ENCODE data around the gene ITPR1. TPM values are rescaled to one million over a fixed set of nuclear protein-coding genes. Genes with fewer than 3 reads are reported as not detected.

The ITPR1 gene
- total and polyA plus RNA-seq, 2 of the 4 experiments (the other 2 are of a cell fraction), result 1.8 to 5.7 TPM

GRCh38 chr3:4548780-4549179 lies 55.6 kb downstream of the ITPR1 start:
- POLR2A ChIA-PET (ENCODE audit: unreplicated experiment), result no interaction called here
- DNase-seq (no peak), ATAC-seq (ENCODE audit: low read depth) (no peak)
- Histone ChIP-seq H2BK20ac (ENCODE audit: low read depth, low read length) (no peak overlapping the region), H2AFZ (replicated peaks; ENCODE audit: low read length, poor library complexity) (no peak overlapping the region), H3K9ac (ENCODE audit: low read depth, low read length) (no peak overlapping the region), H3K27me3 (ENCODE audit: control insufficient read depth, insufficient read depth, low read length) (peaks cover 2% of the 10 kb centered on the region; the same call in 1 of the 2 replicates), H3K27ac (ENCODE audit: insufficient read depth, low read length) (no peak overlapping the region), H3K9me1 (ENCODE audit: insufficient read depth, low read length) (no peaks in the 10 kb centered on the region), H3K56ac (ENCODE audit: extremely low read depth, insufficient read depth, low read length) (no peak overlapping the region), H3K18ac (ENCODE audit: low read depth, low read length) (no peak overlapping the region), H3K23ac (ENCODE audit: low read depth, low read length) (no peak overlapping the region), H2BK5ac (ENCODE audit: low read depth, low read length, poor library complexity, severe bottlenecking) (no peak overlapping the region), H3K4me1 (ENCODE audit: control insufficient read depth, insufficient read depth, low read length) (no peaks in the 10 kb centered on the region; the same call in 1 of the 2 replicates), H2BK15ac (ENCODE audit: low read depth, low read length) (no peak overlapping the region), H3K36me3 (ENCODE audit: control insufficient read depth, insufficient read depth, low read length) (no peaks in the 10 kb centered on the region), H3K4me2 (ENCODE audit: low read depth, low read length) (no peak overlapping the region), H4K8ac (ENCODE audit: low read depth in 2 of 2, low read length in 2 of 2) (no peak overlapping the region), H3K9me3 (ENCODE audit: control insufficient read depth, insufficient read depth, low read length) (no peaks in the 10 kb centered on the region), H4K5ac (ENCODE audit: low read depth, low read length) (no peak overlapping the region), H2BK120ac (ENCODE audit: low read depth, low read length) (no peak overlapping the region), H3K79me1 (ENCODE audit: low read depth in 1 of 2, low read length in 2 of 2) (no peaks in the 10 kb centered on the region), H2AK9ac (replicated peaks; ENCODE audit: low read depth, low read length, poor library complexity) (no peak overlapping the region), H3K4me3 (ENCODE audit: insufficient read depth, low read depth, low read length) (no peak overlapping the region), H2AK5ac (ENCODE audit: low read depth, low read length) (no peak overlapping the region), H4K20me1 (ENCODE audit: insufficient read depth, low read length) (no peaks in the 10 kb centered on the region), H3K4ac (ENCODE audit: low read depth, low read length) (no peak overlapping the region), H4K91ac (ENCODE audit: insufficient read depth, low read depth, low read length) (no peak overlapping the region), H3K14ac (replicated peaks; ENCODE audit: low read depth, low read length) (no peak overlapping the region)
- CTCF ChIA-PET, result no interaction called here
- WGBS, 2 experiments (ENCODE audit: extremely low coverage in 2 of 2, insufficient read length in 1 of 2), result 40% methylated on average over 1 of the region's 2 CpGs; no CpG with 5 or more reads in 1 of the 2 experiments
- in situ Hi-C loops (cut with MboI; ENCODE audit: low sequenced_read_pairs) (no loop called here), intact Hi-C loops (cut with micrococcal nuclease) (no loop called here), dilution Hi-C loops (cut with HindIII; ENCODE audit: low sequenced_read_pairs, unreplicated experiment) (no loop called here)
- TF ChIP-seq ELK1 (IDR thresholded peaks at IDR 0.05; ENCODE audit: borderline replicate concordance, low read depth, low read length) (no peak), SMC3 (IDR thresholded peaks at IDR 0.05; ENCODE audit: low read depth, low read length) (no peak)
- no TSS peak for BruUV-seq (replicated peaks)
